ENCODE results near the gene ZNF598.
"Not testable (repeated sequence)": the region's sequence is repeated elsewhere in the genome, so short reads cannot be mapped to it uniquely, and the experiment has no call there.

The ZNF598 gene

GRCh38 chr16:1960665-1961630, 48.7 kb downstream of the ZNF598 start:
- no peak for DNase-seq (ENCODE audit: low read depth in 1 of 2, low spot score in 1 of 2)

DNA sequence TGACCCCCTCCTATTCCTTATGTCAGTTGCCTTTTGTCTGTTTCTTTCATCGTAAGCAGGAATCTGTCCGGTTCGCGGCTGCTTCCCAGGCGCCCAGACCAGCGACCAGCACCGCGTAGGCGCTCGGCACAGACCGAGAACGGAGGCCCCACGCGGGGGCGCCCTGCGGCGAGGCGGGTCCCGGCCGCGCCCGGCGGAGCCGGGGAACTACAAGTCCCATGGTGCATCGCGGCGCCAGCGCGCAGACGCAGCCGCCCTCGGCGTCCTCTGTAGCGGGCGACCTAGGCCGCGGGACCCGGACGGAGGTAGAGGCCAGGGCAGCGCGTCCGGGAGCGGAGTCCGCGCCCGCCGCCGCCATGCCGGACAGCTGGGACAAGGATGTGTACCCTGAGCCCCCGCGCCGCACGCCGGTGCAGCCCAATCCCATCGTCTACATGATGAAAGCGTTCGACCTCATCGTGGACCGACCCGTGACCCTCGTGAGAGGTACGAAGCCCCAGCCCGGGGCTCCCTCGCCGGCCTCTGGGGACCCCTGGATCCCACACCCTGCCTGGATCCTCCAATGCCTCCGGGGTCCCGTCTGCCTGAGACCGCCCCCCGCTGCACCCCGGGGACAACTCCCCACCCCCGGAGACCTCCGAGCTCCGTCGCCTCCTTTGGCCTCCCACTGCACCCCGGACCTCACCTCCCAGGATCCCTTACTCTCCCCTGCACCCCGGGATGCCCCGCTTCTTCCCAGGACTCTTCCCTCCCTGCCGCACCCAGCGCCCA, 50.2 kb downstream of the ZNF598 start, which contains the start of gene NDUFB10:
NDUFB10 (plus strand) TSS at position 270 of the 771 bp plus-strand sequence; CDS start at position 357, 87 bp downstream.
- peak; percentile 83 to 86 for DNase-seq (ENCODE audit: low read depth in 1 of 2, low spot score in 1 of 2)

GRCh38 chr16:1958715-1959268, 50.8 kb downstream of the ZNF598 start:
- DNase-seq (ENCODE audit: low read depth in 1 of 2, low spot score in 1 of 2), result no peak

GRCh38 chr16:1958143-1958491, 51.5 kb downstream of the ZNF598 start:
- not testable (repeated sequence) for DNase-seq (ENCODE audit: low read depth in 1 of 2, low spot score in 1 of 2)

- DNase-seq (ENCODE audit: low read depth in 1 of 2, low spot score in 1 of 2), result not testable (repeated sequence)
Measured at GRCh38 chr16:1957434-1958142, 52.0 kb downstream of the ZNF598 start.

DNA sequence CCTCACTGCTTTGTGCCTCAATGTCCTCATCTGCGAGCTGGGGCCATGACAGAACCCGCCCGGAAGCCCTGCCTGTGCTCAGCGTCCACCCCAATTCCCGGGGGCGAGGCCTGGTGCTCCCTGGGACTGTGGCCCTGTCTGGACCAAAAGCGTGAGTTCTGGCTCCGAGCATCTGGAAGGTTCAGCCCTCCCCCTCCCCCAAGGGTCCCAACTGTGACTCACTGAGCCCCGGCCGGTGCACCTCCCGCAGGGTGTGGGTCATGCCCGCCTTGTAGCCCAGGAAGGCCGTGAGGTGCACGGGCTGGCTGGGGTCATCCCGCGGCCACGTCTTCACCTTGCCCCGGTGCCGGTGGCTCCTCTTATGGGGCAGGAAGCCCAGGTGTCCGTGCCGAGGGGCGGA, 55.9 kb downstream of the ZNF598 start:
- DNase-seq (ENCODE audit: low read depth in 1 of 2, low spot score in 1 of 2), result no peak

- no peak for DNase-seq (ENCODE audit: low read depth in 1 of 2, low spot score in 1 of 2)
Measured at GRCh38 chr16:1950559-1950958, 59.1 kb downstream of the ZNF598 start.

DNA sequence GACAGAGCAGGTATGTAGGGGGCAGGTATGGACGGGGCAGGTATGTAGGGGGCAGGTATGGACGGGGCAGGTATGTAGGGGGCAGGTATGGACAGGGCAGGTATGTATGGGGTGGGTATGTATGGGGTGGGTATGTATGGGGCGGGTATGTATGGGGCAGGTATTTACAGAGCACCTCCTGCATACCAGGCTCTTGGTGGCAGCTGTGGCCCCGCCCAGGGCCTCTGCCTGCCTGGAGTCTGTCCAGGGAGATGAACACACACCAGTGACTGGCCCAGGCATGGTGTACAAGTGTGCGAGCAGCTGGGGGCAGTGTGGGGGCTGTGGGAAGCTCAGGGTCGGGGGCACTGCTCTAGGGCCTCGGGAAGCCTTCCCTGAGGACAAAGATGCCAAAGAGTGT, 59.6 kb downstream of the ZNF598 start:
- no peak for DNase-seq (ENCODE audit: low read depth in 1 of 2, low spot score in 1 of 2)

GRCh38 chr16:1949507-1949906, 60.1 kb downstream of the ZNF598 start:
- no peak for DNase-seq (ENCODE audit: low read depth in 1 of 2, low spot score in 1 of 2)

Measured in activated T-helper 1 cell treated with anti-CD3 and anti-CD28 coated beads, Interleukin-2, amount 50 U/mL, for 16 hours (primary cell).